Measurements from ENCODE around the gene SLC12A3.

GRCh38 chr16:56939801-56940200 is 74.8 kb downstream of the SLC12A3 start:
- TF ChIP-seq, protein P1, sequence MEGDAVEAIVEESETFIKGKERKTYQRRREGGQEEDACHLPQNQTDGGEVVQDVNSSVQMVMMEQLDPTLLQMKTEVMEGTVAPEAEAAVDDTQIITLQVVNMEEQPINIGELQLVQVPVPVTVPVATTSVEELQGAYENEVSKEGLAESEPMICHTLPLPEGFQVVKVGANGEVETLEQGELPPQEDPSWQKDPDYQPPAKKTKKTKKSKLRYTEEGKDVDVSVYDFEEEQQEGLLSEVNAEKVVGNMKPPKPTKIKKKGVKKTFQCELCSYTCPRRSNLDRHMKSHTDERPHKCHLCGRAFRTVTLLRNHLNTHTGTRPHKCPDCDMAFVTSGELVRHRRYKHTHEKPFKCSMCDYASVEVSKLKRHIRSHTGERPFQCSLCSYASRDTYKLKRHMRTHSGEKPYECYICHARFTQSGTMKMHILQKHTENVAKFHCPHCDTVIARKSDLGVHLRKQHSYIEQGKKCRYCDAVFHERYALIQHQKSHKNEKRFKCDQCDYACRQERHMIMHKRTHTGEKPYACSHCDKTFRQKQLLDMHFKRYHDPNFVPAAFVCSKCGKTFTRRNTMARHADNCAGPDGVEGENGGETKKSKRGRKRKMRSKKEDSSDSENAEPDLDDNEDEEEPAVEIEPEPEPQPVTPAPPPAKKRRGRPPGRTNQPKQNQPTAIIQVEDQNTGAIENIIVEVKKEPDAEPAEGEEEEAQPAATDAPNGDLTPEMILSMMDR (conservative IDR thresholded peaks at IDR 0.05 in 1 of 2, IDR thresholded peaks at IDR 0.05 in 1 of 2; ENCODE audit: low read depth in 1 of 2, low read length in 2 of 2), result no peak
- no peak for TF ChIP-seq EZH2 (IDR thresholded peaks at IDR 0.05; ENCODE audit: low read length, missing control alignments)

Data from fibroblast of lung (primary cell).